SK-N-SH (cell line): ENCODE measurements around the gene FOXRED1. TPM values are rescaled to one million over a fixed set of nuclear protein-coding genes. Genes with fewer than 3 reads are reported as not detected.

ENCODE experiments used
- CTCF ChIA-PET: fragments of 300-600, 350-600 bp; formaldehyde crosslinking; extraction: SDS; loops from one replicate; lab custom pipeline; 2021; lab: Yijun Ruan, JAX
- POLR2A ChIA-PET: fragments of 350-600 bp; sonication (Branson Sonifier 250); formaldehyde crosslinking; extraction: SDS; loops from one replicate; lab custom pipeline; 2020; ENCODE audit warnings: antibody characterized with exemption, inconsistent platforms; lab: Yijun Ruan, JAX
- DNase-seq: peaks from one replicate; pipeline ENCODE4 v3.0.0; 2012
- H2AFZ ChIP-seq: fragments of 200-600 bp; sonication (generic); 2 replicates; pipeline ENCODE4 v1.8.1; 2016; ENCODE audit warnings: antibody characterized with exemption, mild to moderate bottlenecking, low read depth
- H3F3A ChIP-seq: fragments of 200-600 bp; sonication (generic); replicated peaks from 2 replicates; pipeline ENCODE3; 2016; ENCODE audit warnings: antibody characterized with exemption, mild to moderate bottlenecking; ENCODE audit not compliant: insufficient read depth
- H3K27ac ChIP-seq, 2 experiments: fragments of 200-500 bp in 1 of 2; fragments of 200-600 bp in 1 of 2; sonication (Bioruptor generic) in 1 of 2; sonication (generic), shearing (Covaris generic) in 1 of 2; 2 replicates each; pipeline versions ENCODE4 v1.5.1 to v1.6.1; 2014 to 2016; ENCODE audit warnings: low read depth in 2 of 2, inconsistent platforms in 1 of 2, low read length in 1 of 2, mild to moderate bottlenecking in 1 of 2, mixed read lengths in 1 of 2
- H3K27me3 ChIP-seq: fragments of 200-600 bp; sonication (generic), shearing (Covaris generic); 2 replicates; pipeline ENCODE4 v1.6.1; 2016; ENCODE audit warnings: mixed run types; ENCODE audit not compliant: insufficient read depth
- H3K36me3 ChIP-seq, 2 experiments: fragments of 200-500 bp in 1 of 2; fragments of 200-600 bp in 1 of 2; sonication (Bioruptor generic) in 1 of 2; sonication (generic) in 1 of 2; replicated peaks in 1 of 2; 2 replicates each; pipeline versions ENCODE3 to v1.5.1; 2014 to 2016; ENCODE audit warnings: low read length in 1 of 2, mild to moderate bottlenecking in 1 of 2; ENCODE audit not compliant: insufficient read depth in 2 of 2, control insufficient read depth in 1 of 2
- H3K4me1 ChIP-seq, 2 experiments: fragments of 200-500 bp in 1 of 2; fragments of 200-600 bp in 1 of 2; sonication (Bioruptor generic) in 1 of 2; sonication (generic), shearing (Covaris generic) in 1 of 2; 2 replicates each; pipeline versions ENCODE4 v1.5.1 to v1.6.1; 2014 to 2016; ENCODE audit warnings: low read depth in 1 of 2, low read length in 1 of 2, mixed run types in 1 of 2; ENCODE audit not compliant: insufficient read depth in 2 of 2, control insufficient read depth in 1 of 2
- H3K4me2 ChIP-seq: fragments of 200-600 bp; sonication (generic), shearing (Covaris generic); 2 replicates; pipeline ENCODE4 v1.6.1; 2017; ENCODE audit warnings: mixed run types
- H3K4me3 ChIP-seq, 2 experiments: fragments of 200-500 bp in 1 of 2; fragments of 200-600 bp in 1 of 2; sonication (Bioruptor generic) in 1 of 2; sonication (generic), shearing (Covaris generic) in 1 of 2; 2 replicates each; pipeline versions ENCODE4 v1.5.1 to v1.8.1; 2014 to 2016; ENCODE audit warnings: low read depth in 2 of 2, inconsistent platforms in 1 of 2, low read length in 1 of 2, mild to moderate bottlenecking in 1 of 2, mixed read lengths in 1 of 2, moderate library complexity in 1 of 2
- H3K79me2 ChIP-seq: fragments of 200-600 bp; sonication (generic); 2 replicates; pipeline ENCODE4 v1.8.1; 2017; ENCODE audit warnings: mild to moderate bottlenecking; ENCODE audit not compliant: insufficient read depth
- H3K9ac ChIP-seq: fragments of 200-600 bp; sonication (generic); 2 replicates; pipeline ENCODE4 v1.6.1; 2017; ENCODE audit warnings: mixed run types
- H3K9me2 ChIP-seq: fragments of 200-600 bp; sonication (generic); 2 replicates; pipeline ENCODE4 v1.6.1; 2017; ENCODE audit warnings: mixed run types
- H3K9me3 ChIP-seq: fragments of 200-600 bp; sonication (generic); 2 replicates; pipeline ENCODE4 v1.6.1; 2017; ENCODE audit warnings: mixed run types, mild to moderate bottlenecking, moderate library complexity
- H4K20me1 ChIP-seq: fragments of 200-600 bp; sonication (generic); 2 replicates; pipeline ENCODE4 v1.6.1; 2017; ENCODE audit warnings: mild to moderate bottlenecking, mixed run types; ENCODE audit not compliant: insufficient read depth
- CHD2 ChIP-seq: fragments of 150-350 bp; IDR thresholded peaks from 2 replicates; pipeline ENCODE4 v1.6.1; 2018; ENCODE audit warnings: low read length; ENCODE audit not compliant: partially characterized antibody
- ELF1 ChIP-seq: IDR thresholded peaks from 2 replicates; pipeline ENCODE4 v1.4.0; 2012
- EP300 ChIP-seq, 2 experiments: IDR thresholded peaks; 2 replicates each; pipeline versions ENCODE4 v1.4.0 to v1.6.1; 2012; ENCODE audit warnings: borderline replicate concordance in 1 of 2, low read depth in 1 of 2, low read length in 1 of 2
- FOSL2 ChIP-seq: IDR thresholded peaks from 2 replicates; pipeline ENCODE4 v1.4.0; 2012; ENCODE audit warnings: low read depth, mild to moderate bottlenecking, moderate library complexity, borderline replicate concordance
- FOXJ3 ChIP-seq: sonication (generic); formaldehyde crosslinking; IDR thresholded peaks from 2 replicates; pipeline ENCODE4 v1.5.1; 2020; ENCODE audit warnings: mild to moderate bottlenecking, missing genetic modification reagents
- MEF2A ChIP-seq: IDR thresholded peaks from 2 replicates; pipeline ENCODE4 v1.4.0; 2012; ENCODE audit warnings: low read depth, borderline replicate concordance
- NFIC ChIP-seq: IDR thresholded peaks from 2 replicates; pipeline ENCODE4 v1.4.0; 2012; ENCODE audit warnings: borderline replicate concordance
- NRF1 ChIP-seq: IDR thresholded peaks from 2 replicates; pipeline ENCODE4 v1.6.1; 2012; ENCODE audit warnings: low read depth, mild to moderate bottlenecking, low read length
- POLR2AphosphoS5 ChIP-seq: IDR thresholded peaks from 2 replicates; pipeline ENCODE4 v1.6.1; 2012; ENCODE audit warnings: low read depth, low read length
- YY1 ChIP-seq: IDR thresholded peaks from 2 replicates; pipeline ENCODE4 v1.4.0; 2012; ENCODE audit warnings: low read depth, mild to moderate bottlenecking
- WGBS: methylation state at CpG from one replicate; pipeline ENCODE4 v1.1.6; 2017; ENCODE audit warnings: low lambda C conversion rate; 5-methylcytosine and 5-hydroxymethylcytosine counted together
- polyA plus RNA-seq, 3 experiments: library from polyadenylated mRNA; depleted of rRNA; stranded (reverse); fragments of >200 nt; gene quantifications; 2 replicates each; pipeline ENCODE4 v1.2.3, GENCODE V29; 2012
- TF ChIP-seq, protein P1 (sequence below): IDR thresholded peaks from 2 replicates; pipeline ENCODE4 v1.4.0; 2012; ENCODE audit warnings: low read depth, borderline replicate concordance
- TF ChIP-seq, protein P2 (sequence below): fragments of 150-350 bp; IDR thresholded peaks from 2 replicates; pipeline ENCODE4 v1.6.1; 2017; ENCODE audit warnings: antibody characterized with exemption, low read length, low read depth, borderline replicate concordance

Gene FOXRED1
- polyA plus RNA-seq, 1 of the 3 experiments (the other 2 are of a cell fraction) = 35.2 TPM

DNA sequence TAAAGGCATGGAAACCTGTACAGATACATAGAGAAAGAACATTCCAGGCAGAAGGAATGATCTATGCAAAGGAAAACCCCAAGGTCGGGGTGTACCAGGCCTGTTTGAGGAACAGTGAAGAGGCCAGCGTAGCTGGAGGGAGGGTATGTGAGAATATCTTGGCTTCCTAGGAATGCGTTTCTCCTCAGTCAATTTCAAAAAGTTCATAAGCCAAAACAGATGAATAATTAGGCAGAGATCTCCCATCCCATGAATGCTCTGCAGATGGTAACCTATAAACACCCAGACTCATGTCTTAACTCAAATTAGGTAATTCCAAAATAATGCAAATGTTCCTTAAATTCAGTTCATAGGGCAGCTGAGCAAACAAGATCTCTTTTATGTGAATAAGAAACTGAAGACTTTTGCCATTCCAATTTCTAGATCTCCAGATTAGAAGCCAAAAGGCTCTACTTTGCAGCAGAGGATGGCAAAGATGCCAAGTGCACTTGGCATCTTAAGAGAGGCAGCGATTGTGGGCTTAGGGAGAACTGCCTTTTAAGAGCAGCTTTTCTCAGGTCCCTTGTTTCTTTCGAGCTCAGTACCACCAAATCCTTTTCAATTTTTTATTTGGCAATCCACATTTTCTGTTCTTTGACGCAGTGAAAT lies 44.2 kb upstream of the FOXRED1 start:
- Histone ChIP-seq H3K9me3 (no peaks in the 10 kb centered on the region), H3K4me1 (peaks cover 0 to 3% of the 10 kb centered on the region in 2 experiments; a peak in 1 of 4 replicates), H3K4me3 (no peak overlapping the region), H2AFZ (no peak overlapping the region), H3F3A (peaks cover 19% of the 10 kb centered on the region), H3K27me3 (no peaks in the 10 kb centered on the region), H3K27ac (no peak overlapping the region), H3K4me2 (no peak overlapping the region), H3K9ac (no peak overlapping the region), H3K79me2 (peaks cover 76% of the 10 kb centered on the region), H3K9me2 (no peaks in the 10 kb centered on the region), H4K20me1 (peaks cover 8% of the 10 kb centered on the region; the same call in 1 of the 2 replicates), H3K36me3 (no peaks in the 10 kb centered on the region)
- ChIA-PET POLR2A (no interaction called here), CTCF (no interaction called here)
- TF ChIP-seq POLR2AphosphoS5 (no peak), CHD2 (no peak), FOXJ3 (no peak), NRF1 (no peak), NFIC (no peak)
- TF ChIP-seq, protein P1, sequence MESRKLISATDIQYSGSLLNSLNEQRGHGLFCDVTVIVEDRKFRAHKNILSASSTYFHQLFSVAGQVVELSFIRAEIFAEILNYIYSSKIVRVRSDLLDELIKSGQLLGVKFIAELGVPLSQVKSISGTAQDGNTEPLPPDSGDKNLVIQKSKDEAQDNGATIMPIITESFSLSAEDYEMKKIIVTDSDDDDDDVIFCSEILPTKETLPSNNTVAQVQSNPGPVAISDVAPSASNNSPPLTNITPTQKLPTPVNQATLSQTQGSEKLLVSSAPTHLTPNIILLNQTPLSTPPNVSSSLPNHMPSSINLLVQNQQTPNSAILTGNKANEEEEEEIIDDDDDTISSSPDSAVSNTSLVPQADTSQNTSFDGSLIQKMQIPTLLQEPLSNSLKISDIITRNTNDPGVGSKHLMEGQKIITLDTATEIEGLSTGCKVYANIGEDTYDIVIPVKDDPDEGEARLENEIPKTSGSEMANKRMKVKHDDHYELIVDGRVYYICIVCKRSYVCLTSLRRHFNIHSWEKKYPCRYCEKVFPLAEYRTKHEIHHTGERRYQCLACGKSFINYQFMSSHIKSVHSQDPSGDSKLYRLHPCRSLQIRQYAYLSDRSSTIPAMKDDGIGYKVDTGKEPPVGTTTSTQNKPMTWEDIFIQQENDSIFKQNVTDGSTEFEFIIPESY = no peak
- 94% methylated on average over 6 of the region's 6 CpGs for WGBS
- DNase-seq = no peak

DNA sequence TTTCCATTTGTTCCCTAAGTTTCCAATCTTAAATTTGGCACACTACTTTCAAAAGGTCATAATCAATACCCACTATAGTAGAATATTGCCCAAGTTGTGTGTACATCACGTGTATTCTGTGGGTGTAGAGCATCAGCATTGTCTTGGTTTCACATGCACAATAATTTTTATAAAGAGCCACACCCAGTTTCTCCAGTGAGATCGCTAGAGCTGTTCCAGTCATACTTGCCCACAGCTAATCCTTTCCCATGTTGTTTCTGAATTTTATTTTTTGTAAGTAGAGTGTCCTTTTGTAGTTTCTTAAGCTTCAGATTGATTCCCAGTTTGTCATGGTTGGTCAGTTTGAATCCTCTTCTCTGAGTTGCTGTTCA lies 43.7 kb upstream of the FOXRED1 start:
- 91% methylated on average over 2 of the region's 2 CpGs for WGBS
- TF ChIP-seq, protein P1 = no peak
- no peak for TF ChIP-seq YY1
- TF ChIP-seq ELF1 = no peak
- TF ChIP-seq, protein P2, sequence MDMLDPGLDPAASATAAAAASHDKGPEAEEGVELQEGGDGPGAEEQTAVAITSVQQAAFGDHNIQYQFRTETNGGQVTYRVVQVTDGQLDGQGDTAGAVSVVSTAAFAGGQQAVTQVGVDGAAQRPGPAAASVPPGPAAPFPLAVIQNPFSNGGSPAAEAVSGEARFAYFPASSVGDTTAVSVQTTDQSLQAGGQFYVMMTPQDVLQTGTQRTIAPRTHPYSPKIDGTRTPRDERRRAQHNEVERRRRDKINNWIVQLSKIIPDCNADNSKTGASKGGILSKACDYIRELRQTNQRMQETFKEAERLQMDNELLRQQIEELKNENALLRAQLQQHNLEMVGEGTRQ = no peak
- no peak for TF ChIP-seq EP300 (IDR thresholded peaks at IDR 0.05; ENCODE audit: borderline replicate concordance in 1 of 2, low read depth in 1 of 2, low read length in 1 of 2)
- TF ChIP-seq MEF2A = no peak
- no peak for TF ChIP-seq FOSL2
- no peaks in the 10 kb centered on the region for H3K9me2 ChIP-seq
- no peak overlapping the region for H2AFZ ChIP-seq
- H3K79me2 ChIP-seq = peaks cover 71% of the 10 kb centered on the region
- peaks cover 2 to 8% of the 10 kb centered on the region in 2 experiments; a peak in 3 of 4 replicates for H3K4me1 ChIP-seq
- POLR2A ChIA-PET = no interaction called here
- H3K27me3 ChIP-seq = no peaks in the 10 kb centered on the region
- no peak overlapping the region for H3K27ac ChIP-seq
- no peak for DNase-seq
- H3K4me2 ChIP-seq = no peak overlapping the region
- no peak overlapping the region for H3K9ac ChIP-seq
- no peaks in the 10 kb centered on the region for H3K36me3 ChIP-seq
- CTCF ChIA-PET = no interaction called here
- H4K20me1 ChIP-seq = peaks cover 6% of the 10 kb centered on the region; the same call in 1 of the 2 replicates
- peaks cover 25% of the 10 kb centered on the region for H3F3A ChIP-seq
- no peaks in the 10 kb centered on the region for H3K9me3 ChIP-seq
- H3K4me3 ChIP-seq = no peak overlapping the region
